Naive thymus-derived CD8-positive, alpha-beta T cell (primary cell): ENCODE measurements around the gene SIAH1. TPM values are rescaled to one million over a fixed set of nuclear protein-coding genes. Genes with fewer than 3 reads are reported as not detected.
"Not testable (repeated sequence)": the region's sequence is repeated elsewhere in the genome, so short reads cannot be mapped to it uniquely, and the experiment has no call there.

Source experiments
- ATAC-seq, 2 donors: fragments of 150-1000 bp; cut with Tn5 transposase in 1 of 2; sonication (Bioruptor Pico), chemical (Tn5 transposase) in 1 of 2; 1 replicate in 1 of 2; 2 replicates in 1 of 2; pipeline ENCODE4 v1.10.0; 2021; ENCODE audit warnings: mild to moderate bottlenecking in 2 of 2, moderate library complexity in 2 of 2
- POLR2A ChIA-PET: fragments of 350-600 bp; sonication (Branson Sonifier 250); formaldehyde crosslinking; loops from one replicate; lab custom pipeline; 2021; ENCODE audit warnings: antibody characterized with exemption; lab: Charles Lee
- DNase-seq, 10 donors: peaks; one replicate each; pipeline versions ENCODE4 v3.0.0 to v3.0.0-alpha.2; 2020 to 2022
- H3K27ac Mint-ChIP-seq, 10 donors: one replicate each; pipeline ENCODE4 v1.8.0; 2020 to 2022; ENCODE audit warnings: mild to moderate bottlenecking in 10 of 10, mixed read lengths in 10 of 10, moderate library complexity in 4 of 10, inconsistent platforms in 1 of 10
- H3K27me3 Mint-ChIP-seq, 5 donors: one replicate each; pipeline ENCODE4 v1.8.0; 2021 to 2022; ENCODE audit warnings: mixed read lengths in 5 of 5
- H3K36me3 Mint-ChIP-seq, 3 donors: one replicate each; pipeline ENCODE4 v1.8.0; 2020 to 2022; ENCODE audit warnings: mixed read lengths in 3 of 3, mild to moderate bottlenecking in 2 of 3, inconsistent platforms in 1 of 3
- H3K4me1 Mint-ChIP-seq, 4 donors: one replicate each; pipeline ENCODE4 v1.8.0; 2021 to 2022; ENCODE audit warnings: mixed read lengths in 4 of 4
- H3K4me3 Mint-ChIP-seq, 10 donors: one replicate each; pipeline ENCODE4 v1.8.0; 2020 to 2022; ENCODE audit warnings: mild to moderate bottlenecking in 10 of 10, mixed read lengths in 10 of 10, moderate library complexity in 6 of 10, inconsistent platforms in 1 of 10
- H3K9me3 Mint-ChIP-seq, 9 donors: one replicate each; pipeline ENCODE4 v1.8.0; 2020 to 2022; ENCODE audit warnings: mixed read lengths in 9 of 9, mild to moderate bottlenecking in 3 of 9, inconsistent platforms in 1 of 9, moderate library complexity in 1 of 9
- polyA plus RNA-seq, 3 donors: library from polyadenylated mRNA; unstranded; fragments of 300-500 nt; fragmentation: Illumina TruSeq; gene quantifications; one replicate each; pipeline ENCODE4 v1.2.3, GENCODE V29; 2021
- total RNA-seq, 8 experiments: library from RNA in 2 of 8; stranded (reverse) in 2 of 8; gene quantifications; one replicate each; pipeline ENCODE4 v1.2.3 and lab custom pipeline; 2021 to 2026

Gene SIAH1
- total and polyA plus RNA-seq, 5 experiments from 2014 or later, result 10.8 to 25.9 (median 16.7) TPM

- DNase-seq, result peak in 9 of 10 donors; percentile 21 to 78 (median 53)
- Mint-ChIP-seq H3K36me3 (peaks cover 6 to 27% (median 13%) of the 10 kb centered on the region in 3 donors), H3K4me3 (peak overlapping the region; percentile 61 to 85 (median 74)), H3K9me3 (peaks cover 0 to 7% (median 2%) of the 10 kb centered on the region in 9 donors), H3K4me1 (peaks cover 17 to 53% (median 44%) of the 10 kb centered on the region in 4 donors), H3K27me3 (no peaks in the 10 kb centered on the region), H3K27ac (peak overlapping the region in 9 of 10 donors; percentile 66 to 93 (median 83))
- POLR2A ChIA-PET, result interaction anchor here (0.6 to 1.6 kb wide), 10 partner anchors 21 to 1345 kb away, joined by 3 to 12 read pairs (median 3); partner anchors contain the start of gene N4BP1
- peak; percentile 95 to 97 for ATAC-seq
Measured at GRCh38 chr16:48318630-48319029, 66.6 kb downstream of the SIAH1 start.

- ATAC-seq (peak in 1 of 2 donors; percentile 18), DNase-seq (no peak)
- H3K9me3 Mint-ChIP-seq, result peaks cover under 1 to 13% (median 10%) of the 10 kb centered on the region in 9 donors
- H3K27ac Mint-ChIP-seq, result peak overlapping the region; percentile 16 to 91 (median 76)
- peak overlapping the region; percentile 7 to 85 (median 72) for H3K4me3 Mint-ChIP-seq
- H3K27me3 Mint-ChIP-seq, result no peaks in the 10 kb centered on the region
- POLR2A ChIA-PET, result interaction anchor here (0.6 to 1.6 kb wide), 3 partner anchors 292 to 1334 kb away, joined by 3 to 12 read pairs (median 5); partner anchors contain the start of gene N4BP1
- H3K36me3 Mint-ChIP-seq, result peaks cover 14 to 29% (median 19%) of the 10 kb centered on the region in 3 donors
- peaks cover 17 to 53% (median 42%) of the 10 kb centered on the region in 4 donors for H3K4me1 Mint-ChIP-seq
Measured at GRCh38 chr16:48317614-48318315, 67.4 kb downstream of the SIAH1 start.

DNA sequence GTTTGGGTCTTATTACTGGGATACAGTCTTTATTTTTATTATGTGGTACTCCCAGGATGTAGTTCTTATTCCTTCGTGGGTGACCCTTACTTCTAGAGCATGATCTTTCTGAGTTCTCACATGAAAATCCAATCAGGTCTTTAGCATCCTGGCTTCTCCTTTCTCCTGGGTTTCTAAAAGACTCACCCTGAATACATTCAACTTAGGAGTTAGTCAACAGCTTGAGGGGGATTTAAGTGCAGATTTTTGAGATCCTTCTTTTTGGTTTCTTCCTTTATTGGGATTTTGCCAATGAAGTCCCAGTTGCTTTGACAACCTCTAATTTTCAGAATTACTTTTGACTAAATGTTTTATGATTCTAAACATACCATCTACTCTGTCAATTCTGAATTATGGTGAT, 68.2 kb downstream of the SIAH1 start:
- peaks cover 22 to 55% (median 41%) of the 10 kb centered on the region in 4 donors for H3K4me1 Mint-ChIP-seq

DNA sequence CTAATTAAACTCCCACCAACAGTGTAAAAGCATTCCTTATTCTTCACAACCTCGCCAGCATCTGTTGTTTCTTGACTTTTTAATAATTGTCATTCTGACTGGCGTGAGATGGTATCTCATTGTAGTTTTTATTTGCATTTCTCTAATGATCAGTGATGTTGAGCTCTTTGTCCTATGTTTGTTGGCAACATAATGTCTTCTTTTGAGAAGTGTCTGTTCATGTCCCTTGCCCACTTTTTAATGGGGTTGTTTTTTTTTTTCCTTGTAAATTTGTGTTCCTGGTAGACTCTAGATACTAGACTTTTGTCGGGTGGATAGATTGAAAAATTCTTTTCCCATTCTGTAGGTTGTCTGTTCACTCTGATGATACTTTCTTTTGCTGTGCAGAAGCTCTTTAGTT, 71.3 kb downstream of the SIAH1 start:
- POLR2A ChIA-PET, ATAC-seq, H3K4me3 Mint-ChIP-seq, H3K27me3 Mint-ChIP-seq, DNase-seq: not testable (repeated sequence)
- peaks cover 13 to 51% (median 32%) of the 10 kb centered on the region in 9 donors for H3K9me3 Mint-ChIP-seq
- peaks cover 20 to 38% (median 29%) of the 10 kb centered on the region in 4 donors for H3K4me1 Mint-ChIP-seq
- peak overlapping the region in 2 of 10 donors; percentile 15 to 56 for H3K27ac Mint-ChIP-seq
- peaks cover 41 to 58% (median 57%) of the 10 kb centered on the region in 3 donors for H3K36me3 Mint-ChIP-seq

More for the DNA sequence above, 68.2 kb downstream of the SIAH1 start:
- peak overlapping the region in 4 of 10 donors; percentile 34 to 83 (median 53) for H3K27ac Mint-ChIP-seq
- H3K4me3 Mint-ChIP-seq, result no peak overlapping the region
- peaks cover 8 to 20% (median 18%) of the 10 kb centered on the region in 9 donors for H3K9me3 Mint-ChIP-seq
- peaks cover 20 to 32% (median 26%) of the 10 kb centered on the region in 3 donors for H3K36me3 Mint-ChIP-seq
- no peak for ATAC-seq
- POLR2A ChIA-PET, result interaction anchor here (0.6 kb wide), 1 partner anchor 1333 kb away, joined by 3 read pairs; no protein-coding TSS in a partner anchor
- DNase-seq, result no peak
- H3K27me3 Mint-ChIP-seq, result no peaks in the 10 kb centered on the region

DNA sequence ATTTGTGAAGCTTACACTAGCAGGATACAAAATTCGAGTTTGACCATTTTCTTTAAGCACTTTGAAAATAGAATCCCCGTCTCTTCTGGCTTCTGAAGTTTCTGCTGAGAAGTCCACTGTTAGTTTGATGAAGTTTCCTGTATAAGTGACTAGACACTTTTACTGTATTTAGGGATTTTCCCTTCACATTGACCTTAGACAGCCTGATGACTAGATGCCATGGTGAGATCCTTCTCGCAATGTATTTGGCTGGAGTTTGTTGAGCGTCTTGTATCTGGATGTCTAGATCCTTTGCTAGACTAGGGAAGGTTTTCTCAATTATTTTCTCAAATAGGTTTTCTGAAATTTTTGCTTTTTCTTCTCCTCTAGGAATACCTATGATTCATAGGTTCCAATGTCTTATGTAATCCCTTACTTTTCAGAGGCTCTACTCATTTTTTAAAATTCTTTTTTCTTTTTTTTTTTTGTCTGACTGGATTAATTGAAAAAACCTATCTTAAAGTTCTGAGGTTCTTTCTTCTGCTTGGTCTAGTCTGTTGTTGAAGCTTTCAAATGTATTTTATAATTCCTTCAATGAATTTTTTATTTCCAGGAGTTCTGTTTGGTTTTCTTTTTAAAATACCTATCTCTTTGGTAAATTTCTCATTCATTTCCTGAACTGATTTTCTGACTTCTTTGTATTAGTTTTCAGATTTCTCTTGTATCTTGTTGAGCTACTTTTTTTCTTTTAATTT, 74.1 kb downstream of the SIAH1 start:
- H3K9me3 Mint-ChIP-seq, result peaks cover 19 to 69% (median 42%) of the 10 kb centered on the region in 9 donors
- DNase-seq (peak in 3 of 10 donors; percentile 11 to 12 (median 12)), ATAC-seq (no peak)
- no peaks in the 10 kb centered on the region for H3K27me3 Mint-ChIP-seq
- POLR2A ChIA-PET, result interaction anchor here (0.7 kb wide), 2 partner anchors 11 to 41 kb away, joined by 3 read pairs; no protein-coding TSS in a partner anchor
- H3K4me1 Mint-ChIP-seq, result peaks cover 6 to 15% (median 8%) of the 10 kb centered on the region in 4 donors
- peak overlapping the region in 1 of 10 donors; percentile 25 for H3K4me3 Mint-ChIP-seq
- H3K27ac Mint-ChIP-seq, result peak overlapping the region in 1 of 10 donors; percentile 25
- H3K36me3 Mint-ChIP-seq, result peaks cover 61 to 83% (median 81%) of the 10 kb centered on the region in 3 donors

Other genes with a start within 250 kb of the SIAH1 start
- not detected for gene ABCC12, start 229.4 kb downstream of the SIAH1 start, total RNA-seq
- not detected for gene ABCC12, start 229.4 kb downstream of the SIAH1 start, polyA plus RNA-seq
- 100 to 1,000 TPM; 104 to 114 TPM for gene LONP2, start 141.1 kb downstream of the SIAH1 start, total RNA-seq
- 10 to 100 TPM; 37.2 to 44.5 (median 37.3) TPM for gene LONP2, start 141.1 kb downstream of the SIAH1 start, polyA plus RNA-seq
- gene ABCC11, start 137.9 kb downstream of the SIAH1 start, total RNA-seq, result under 1 TPM in 1 of 2 experiments, not detected in 1; 0.26 TPM
- under 1 TPM in 1 of 3 donors, not detected in 2; 0.05 TPM for gene ABCC11, start 137.9 kb downstream of the SIAH1 start, polyA plus RNA-seq
- gene N4BP1, start 224.8 kb upstream of the SIAH1 start, total RNA-seq, result 10 to 100 TPM; 79.2 to 85.1 TPM
- gene N4BP1, start 224.8 kb upstream of the SIAH1 start, polyA plus RNA-seq, result 10 to 100 TPM; 20.1 to 48.4 (median 31.9) TPM